ENCODE measurements around the gene PIK3C2B. TPM values are rescaled to one million over a fixed set of nuclear protein-coding genes. Genes with fewer than 3 reads are reported as not detected.

Gene PIK3C2B
- polyA plus RNA-seq, 1 donor (not counting 4 experiments of a cell fraction or from before 2014, with no cell fraction given) = 5.4 TPM

- Histone ChIP-seq H3K4me1 (ENCODE audit: control insufficient read depth, extremely low read depth, insufficient read depth, low read length) (peaks cover 13% of the 10 kb centered on the region), H3K9me3 (ENCODE audit: control insufficient read depth, low read depth, low read length) (no peaks in the 10 kb centered on the region), H3K4me3 (ENCODE audit: control insufficient read depth in 2 of 3, extremely low read depth in 1 of 3, insufficient read depth in 2 of 3, low read depth in 1 of 3, low read length in 3 of 3) (no peak overlapping the region), H3K9me1 (ENCODE audit: control insufficient read depth, extremely low read depth, insufficient read depth, low read length) (peaks cover 4% of the 10 kb centered on the region), H4K20me1 (ENCODE audit: control insufficient read depth, extremely low read depth, insufficient read depth, low read length) (no peaks in the 10 kb centered on the region), H3K9ac (ENCODE audit: control insufficient read depth, extremely low read depth, insufficient read depth, low read length) (no peak overlapping the region), H3K27ac (ENCODE audit: control insufficient read depth, insufficient read depth, low read length) (no peak overlapping the region), H3K27me3 (ENCODE audit: control insufficient read depth, extremely low read depth, insufficient read depth, low read length) (no peaks in the 10 kb centered on the region), H3K4me2 (ENCODE audit: control insufficient read depth, extremely low read depth, insufficient read depth, low read depth, low read length) (no peak overlapping the region), H2AFZ (ENCODE audit: control insufficient read depth, low read length) (no peak overlapping the region), H3K79me2 (ENCODE audit: control insufficient read depth, insufficient read depth, low read length) (no peaks in the 10 kb centered on the region), H3K36me3 (ENCODE audit: control insufficient read depth in 2 of 2, extremely low read depth in 1 of 2, insufficient read depth in 2 of 2, low read length in 2 of 2) (peaks cover 13 to 19% of the 10 kb centered on the region in 2 experiments)
- no peak for TF ChIP-seq CTCF (optimal IDR thresholded peaks at IDR 0.05 in 1 of 3, IDR thresholded peaks at IDR 0.05 in 1 of 3, conservative IDR thresholded peaks at IDR 0.05 in 1 of 3; ENCODE audit: extremely low read depth in 1 of 3, insufficient read depth in 2 of 3, low read length in 3 of 3)
- TF ChIP-seq EZH2 (IDR thresholded peaks at IDR 0.05; ENCODE audit: low read length) = no peak
- FAIRE-seq = no peak
- DNase-seq (ENCODE audit: low read depth, low spot score) = no peak
- dilution Hi-C loops (cut with MboI; ENCODE audit: extremely low pct_ligation_motif_present, low sequenced_read_pairs) = no loop called here
Measured at GRCh38 chr1:204541626-204542025, 47.0 kb upstream of the PIK3C2B start.

GRCh38 chr1:204532832-204533231 lies 38.2 kb upstream of the PIK3C2B start:
- Histone ChIP-seq H2AFZ (ENCODE audit: control insufficient read depth, low read length) (no peak overlapping the region), H3K9me3 (ENCODE audit: control insufficient read depth, low read depth, low read length) (no peaks in the 10 kb centered on the region), H3K9me1 (ENCODE audit: control insufficient read depth, extremely low read depth, insufficient read depth, low read length) (no peaks in the 10 kb centered on the region), H3K27me3 (ENCODE audit: control insufficient read depth, extremely low read depth, insufficient read depth, low read length) (no peaks in the 10 kb centered on the region), H3K4me1 (ENCODE audit: control insufficient read depth, extremely low read depth, insufficient read depth, low read length) (no peaks in the 10 kb centered on the region), H3K27ac (ENCODE audit: control insufficient read depth, insufficient read depth, low read length) (no peak overlapping the region), H4K20me1 (ENCODE audit: control insufficient read depth, extremely low read depth, insufficient read depth, low read length) (no peaks in the 10 kb centered on the region), H3K4me2 (ENCODE audit: control insufficient read depth, extremely low read depth, insufficient read depth, low read depth, low read length) (no peak overlapping the region), H3K4me3 (ENCODE audit: control insufficient read depth in 2 of 3, extremely low read depth in 1 of 3, insufficient read depth in 2 of 3, low read depth in 1 of 3, low read length in 3 of 3) (no peak overlapping the region), H3K36me3 (ENCODE audit: control insufficient read depth in 2 of 2, extremely low read depth in 1 of 2, insufficient read depth in 2 of 2, low read length in 2 of 2) (peaks cover 9 to 25% of the 10 kb centered on the region in 2 experiments), H3K79me2 (ENCODE audit: control insufficient read depth, insufficient read depth, low read length) (no peaks in the 10 kb centered on the region), H3K9ac (ENCODE audit: control insufficient read depth, extremely low read depth, insufficient read depth, low read length) (no peak overlapping the region)
- no peak for TF ChIP-seq CTCF (optimal IDR thresholded peaks at IDR 0.05 in 1 of 3, IDR thresholded peaks at IDR 0.05 in 1 of 3, conservative IDR thresholded peaks at IDR 0.05 in 1 of 3; ENCODE audit: extremely low read depth in 1 of 3, insufficient read depth in 2 of 3, low read length in 3 of 3)
- no peak for TF ChIP-seq EZH2 (IDR thresholded peaks at IDR 0.05; ENCODE audit: low read length)
- dilution Hi-C loops (cut with MboI; ENCODE audit: extremely low pct_ligation_motif_present, low sequenced_read_pairs) = no loop called here
- DNase-seq (ENCODE audit: low read depth, low spot score) (no peak), FAIRE-seq (no peak)

All from keratinocyte (primary cell).